H9 (cell line): Measurements from ENCODE around the gene LRRFIP1. TPM values are rescaled to one million over a fixed set of nuclear protein-coding genes. Genes with fewer than 3 reads are reported as not detected.

Source experiments
- DNase-seq: peaks from one replicate; pipeline ENCODE4 v3.0.0-alpha.2; 2017
- H2AFZ ChIP-seq: one replicate; pipeline ENCODE4 v1.6.1; 2013; ENCODE audit warnings: mild to moderate bottlenecking, low read length, control low read depth, moderate library complexity
- H2AK5ac ChIP-seq: 2 replicates; pipeline ENCODE4 v1.6.1; 2013; ENCODE audit warnings: low read length, control low read depth, mixed read lengths; ENCODE audit not compliant: insufficient read length
- H2BK120ac ChIP-seq: one replicate; pipeline ENCODE4 v1.6.1; 2013; ENCODE audit warnings: low read depth, mild to moderate bottlenecking, low read length, control low read depth, inconsistent platforms; ENCODE audit not compliant: poor library complexity, severe bottlenecking
- H2BK12ac ChIP-seq: 2 replicates; pipeline ENCODE4 v1.6.1; 2013; ENCODE audit warnings: low read length, control low read depth, mixed read lengths, low read depth; ENCODE audit not compliant: insufficient read length
- H2BK15ac ChIP-seq: 2 replicates; pipeline ENCODE4 v1.6.1; 2013; ENCODE audit warnings: low read depth, low read length, control low read depth
- H2BK20ac ChIP-seq: one replicate; pipeline ENCODE4 v1.6.1; 2013; ENCODE audit warnings: low read depth, mild to moderate bottlenecking, low read length, control low read depth, inconsistent platforms; ENCODE audit not compliant: poor library complexity, severe bottlenecking
- H2BK5ac ChIP-seq: 2 replicates; pipeline ENCODE4 v1.6.1; 2013; ENCODE audit warnings: low read length, control low read depth, mixed read lengths; ENCODE audit not compliant: insufficient read length
- H3K14ac ChIP-seq: 2 replicates; pipeline ENCODE4 v1.6.1; 2013; ENCODE audit warnings: low read length, control low read depth; ENCODE audit not compliant: insufficient read depth
- H3K18ac ChIP-seq: 2 replicates; pipeline ENCODE4 v1.6.1; 2013; ENCODE audit warnings: low read depth, mild to moderate bottlenecking, mixed read lengths, low read length, control low read depth; ENCODE audit not compliant: insufficient read length
- H3K23ac ChIP-seq: 2 replicates; pipeline ENCODE4 v1.6.1; 2013; ENCODE audit warnings: low read length, control low read depth, mixed read lengths, low read depth; ENCODE audit not compliant: insufficient read length
- H3K23me2 ChIP-seq: 2 replicates; pipeline ENCODE4 v1.6.1; 2013; ENCODE audit warnings: low read depth, mild to moderate bottlenecking, mixed read lengths, low read length, control low read depth; ENCODE audit not compliant: insufficient read length, poor library complexity, severe bottlenecking
- H3K27ac ChIP-seq: 2 replicates; pipeline ENCODE4 v1.5.1; 2013; ENCODE audit warnings: low read length, control low read depth, mixed read lengths, low read depth; ENCODE audit not compliant: insufficient read length
- H3K27me3 ChIP-seq: 2 replicates; pipeline ENCODE4 v1.6.1; 2013; ENCODE audit warnings: low read length, control low read depth, inconsistent platforms; ENCODE audit not compliant: insufficient read depth
- H3K4ac ChIP-seq: 2 replicates; pipeline ENCODE4 v1.6.1; 2013; ENCODE audit warnings: low read depth, mild to moderate bottlenecking, control low read depth, inconsistent platforms, low read length, moderate library complexity
- H3K4me1 ChIP-seq: 2 replicates; pipeline ENCODE4 v1.6.1; 2013; ENCODE audit warnings: low read length, control low read depth, inconsistent platforms; ENCODE audit not compliant: insufficient read depth
- H3K4me2 ChIP-seq: 2 replicates; pipeline ENCODE4 v1.6.1; 2013; ENCODE audit warnings: low read length, control low read depth, mixed read lengths; ENCODE audit not compliant: insufficient read length, insufficient read depth
- H3K56ac ChIP-seq: 2 replicates; pipeline ENCODE4 v1.6.1; 2013; ENCODE audit warnings: low read depth, mild to moderate bottlenecking, mixed read lengths, low read length, control low read depth; ENCODE audit not compliant: insufficient read length
- H3K79me1 ChIP-seq: 2 replicates; pipeline ENCODE4 v1.6.1; 2013; ENCODE audit warnings: low read depth, mild to moderate bottlenecking, moderate library complexity, low read length, control low read depth, inconsistent platforms; ENCODE audit not compliant: insufficient read depth, poor library complexity, severe bottlenecking
- H3K79me2 ChIP-seq: 2 replicates; pipeline ENCODE4 v1.6.1; 2013; ENCODE audit warnings: low read length, control low read depth, inconsistent platforms; ENCODE audit not compliant: insufficient read depth
- H3K9ac ChIP-seq: 2 replicates; pipeline ENCODE4 v1.6.1; 2013; ENCODE audit warnings: low read length, control low read depth, mixed read lengths; ENCODE audit not compliant: insufficient read length; ENCODE audit errors: extremely low read depth
- H3K9me3 ChIP-seq: one replicate; pipeline ENCODE4 v1.6.1; 2013; ENCODE audit warnings: low read depth, low read length, inconsistent platforms; ENCODE audit not compliant: control insufficient read depth
- H3T11ph ChIP-seq: one replicate; pipeline ENCODE4 v1.6.1; 2013; ENCODE audit warnings: mild to moderate bottlenecking, low read length, control low read depth, inconsistent platforms
- H4K20me1 ChIP-seq: one replicate; pipeline ENCODE4 v1.6.1; 2013; ENCODE audit not compliant: control insufficient read depth, insufficient read length, insufficient read depth
- H4K5ac ChIP-seq: 2 replicates; pipeline ENCODE4 v1.6.1; 2013; ENCODE audit warnings: low read depth, mild to moderate bottlenecking, mixed read lengths, low read length, control low read depth; ENCODE audit not compliant: insufficient read length
- H4K8ac ChIP-seq: replicated peaks from 2 replicates; pipeline ENCODE4 v1.6.1; 2013; ENCODE audit warnings: low read length, control low read depth, mixed read lengths, low read depth; ENCODE audit not compliant: insufficient read length
- H4K91ac ChIP-seq: 2 replicates; pipeline ENCODE4 v1.6.1; 2013; ENCODE audit warnings: low read depth, mild to moderate bottlenecking, moderate library complexity, mixed read lengths, low read length, control low read depth; ENCODE audit not compliant: insufficient read length
- H3K27ac Mint-ChIP-seq, 3 experiments: 2 replicates in 2 of 3; 3 replicates in 1 of 3; pipeline ENCODE4 v1.8.0; 2020 to 2021; ENCODE audit warnings: mixed read lengths in 3 of 3, mild to moderate bottlenecking in 1 of 3, moderate library complexity in 1 of 3
- H3K27me3 Mint-ChIP-seq: 2 replicates; pipeline ENCODE4 v1.8.0; 2021; ENCODE audit warnings: low read depth, mild to moderate bottlenecking, moderate library complexity, mixed read lengths
- H3K36me3 Mint-ChIP-seq, 3 experiments: 2 replicates in 2 of 3; 3 replicates in 1 of 3; pipeline ENCODE4 v1.8.0; 2020 to 2021; ENCODE audit warnings: low read depth in 3 of 3, mixed read lengths in 3 of 3; ENCODE audit not compliant: insufficient read depth in 1 of 3
- H3K4me1 Mint-ChIP-seq, 2 experiments: 2 replicates each; pipeline ENCODE4 v1.8.0; 2020; ENCODE audit warnings: mixed read lengths in 2 of 2
- H3K4me3 Mint-ChIP-seq, 2 experiments: 2 replicates in 1 of 2; 3 replicates in 1 of 2; pipeline ENCODE4 v1.8.0; 2020 to 2021; ENCODE audit warnings: mild to moderate bottlenecking in 2 of 2, mixed read lengths in 2 of 2, moderate library complexity in 1 of 2
- H3K9me3 Mint-ChIP-seq, 2 experiments: 2 replicates in 1 of 2; 3 replicates in 1 of 2; pipeline ENCODE4 v1.8.0; 2020; ENCODE audit warnings: mild to moderate bottlenecking in 2 of 2, mixed read lengths in 2 of 2, moderate library complexity in 1 of 2
- WGBS: extraction: QIAGEN DNeasy Blood & Tissue Kit; methylation state at CpG from one replicate; pipeline ENCODE4 v1.1.7; 2013; ENCODE audit warnings: missing lambda C conversion rate, low lambda C conversion rate, mixed read lengths; ENCODE audit not compliant: insufficient read length; ENCODE audit errors: extremely low coverage; 5-methylcytosine and 5-hydroxymethylcytosine counted together
- total RNA-seq: library from RNA; stranded (reverse); gene quantifications from 2 replicates; pipeline ENCODE4 v1.2.1, GENCODE V29; 2021
- TF ChIP-seq, protein P1 (sequence below): fragments of 200-600 bp; sonication (generic); conservative IDR thresholded peaks from 3 replicates; pipeline ENCODE4 v1.8.0; 2021; ENCODE audit warnings: antibody characterized with exemption, mild to moderate bottlenecking

The LRRFIP1 gene
- total RNA-seq, 1 experiment from 2014 or later, result 38.5 TPM

GRCh38 chr2:237712477-237713377 lies 85.3 kb downstream of the LRRFIP1 start:
- no peak overlapping the region for H4K5ac ChIP-seq
- peak overlapping the region in 1 of 3 experiments; percentile 79; a peak in 3 of 7 replicates for H3K27ac Mint-ChIP-seq
- no peak overlapping the region for H3K4me2 ChIP-seq
- H3K9me3 Mint-ChIP-seq, result no peaks in the 10 kb centered on the region
- H3K4ac ChIP-seq, result no peak overlapping the region
- peaks cover 14% of the 10 kb centered on the region; the same call in 1 of the 2 replicates for H3K4me1 ChIP-seq
- no peak overlapping the region for H2BK120ac ChIP-seq
- no peaks in the 10 kb centered on the region for H3K23me2 ChIP-seq
- H3K27ac ChIP-seq, result no peak overlapping the region
- DNase-seq, result peak; percentile 17
- no peaks in the 10 kb centered on the region; the same call in 1 of the 2 replicates for H3K79me2 ChIP-seq
- H3K36me3 Mint-ChIP-seq, result peaks cover 3 to 14% (median 5%) of the 10 kb centered on the region in 3 experiments; a peak in 6 of 7 replicates
- no peak overlapping the region for H3K56ac ChIP-seq
- H3K27me3 Mint-ChIP-seq, result no peaks in the 10 kb centered on the region
- TF ChIP-seq, protein P1, sequence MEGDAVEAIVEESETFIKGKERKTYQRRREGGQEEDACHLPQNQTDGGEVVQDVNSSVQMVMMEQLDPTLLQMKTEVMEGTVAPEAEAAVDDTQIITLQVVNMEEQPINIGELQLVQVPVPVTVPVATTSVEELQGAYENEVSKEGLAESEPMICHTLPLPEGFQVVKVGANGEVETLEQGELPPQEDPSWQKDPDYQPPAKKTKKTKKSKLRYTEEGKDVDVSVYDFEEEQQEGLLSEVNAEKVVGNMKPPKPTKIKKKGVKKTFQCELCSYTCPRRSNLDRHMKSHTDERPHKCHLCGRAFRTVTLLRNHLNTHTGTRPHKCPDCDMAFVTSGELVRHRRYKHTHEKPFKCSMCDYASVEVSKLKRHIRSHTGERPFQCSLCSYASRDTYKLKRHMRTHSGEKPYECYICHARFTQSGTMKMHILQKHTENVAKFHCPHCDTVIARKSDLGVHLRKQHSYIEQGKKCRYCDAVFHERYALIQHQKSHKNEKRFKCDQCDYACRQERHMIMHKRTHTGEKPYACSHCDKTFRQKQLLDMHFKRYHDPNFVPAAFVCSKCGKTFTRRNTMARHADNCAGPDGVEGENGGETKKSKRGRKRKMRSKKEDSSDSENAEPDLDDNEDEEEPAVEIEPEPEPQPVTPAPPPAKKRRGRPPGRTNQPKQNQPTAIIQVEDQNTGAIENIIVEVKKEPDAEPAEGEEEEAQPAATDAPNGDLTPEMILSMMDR, result no peak
- no peak overlapping the region for H3K18ac ChIP-seq
- peaks cover 24 to 43% of the 10 kb centered on the region in 2 experiments for H3K4me1 Mint-ChIP-seq
- no peak overlapping the region for H3T11ph ChIP-seq
- H4K8ac ChIP-seq, result no peak overlapping the region
- H3K9ac ChIP-seq, result no peak overlapping the region
- H2AFZ ChIP-seq, result no peak overlapping the region
- H2BK15ac ChIP-seq, result no peak overlapping the region
- no peak overlapping the region for H2BK20ac ChIP-seq
- WGBS, result no CpG with 5 or more reads among the region's 26 CpGs
- no peaks in the 10 kb centered on the region for H3K27me3 ChIP-seq
- no peak overlapping the region for H3K4me3 Mint-ChIP-seq
- no peak overlapping the region for H4K91ac ChIP-seq
- H3K79me1 ChIP-seq, result peaks cover 2% of the 10 kb centered on the region
- no peaks in the 10 kb centered on the region for H4K20me1 ChIP-seq
- H2AK5ac ChIP-seq, result no peak overlapping the region
- no peaks in the 10 kb centered on the region for H3K9me3 ChIP-seq
- H2BK5ac ChIP-seq, result no peak overlapping the region
- no peak overlapping the region for H3K14ac ChIP-seq
- H3K23ac ChIP-seq, result no peak overlapping the region
- H2BK12ac ChIP-seq, result no peak overlapping the region
